Measurements from ENCODE around the gene DNM3. TPM values are rescaled to one million over a fixed set of nuclear protein-coding genes. Genes with fewer than 3 reads are reported as not detected.

DNM3 gene
- total RNA-seq, 1 experiment from 2014 or later = 0.11 TPM

- intact Hi-C loops (cut with micrococcal nuclease; ENCODE audit: unreplicated experiment) = loop anchor here (5.0 kb wide), 1 partner anchor 131 kb away; no protein-coding TSS in a partner anchor
- TF ChIP-seq CTCF (IDR thresholded peaks at IDR 0.05; ENCODE audit: insufficient read depth in 1 of 2, low read depth in 1 of 2, low read length in 1 of 2, severe bottlenecking in 1 of 2, unreplicated experiment in 1 of 2) = no peak
- H3K9me3 ChIP-seq = no peaks in the 10 kb centered on the region
- H3K27me3 ChIP-seq (replicated peaks; ENCODE audit: control insufficient read depth, insufficient read depth, low read length) = no peaks in the 10 kb centered on the region
- no TSS peak for BruUV-seq (replicated peaks)
- ChIA-PET POLR2A (no interaction called here), CTCF (interaction anchor here (1.8 kb wide), 1 partner anchor 396 kb away, joined by 9 read pairs; no protein-coding TSS in a partner anchor)
- DNase-seq = no peak
- Mint-ChIP-seq H3K4me1 (ENCODE audit: low read depth, unreplicated experiment) (peaks cover 28% of the 10 kb centered on the region), H3K36me3 (ENCODE audit: insufficient read depth, unreplicated experiment) (peaks cover 5% of the 10 kb centered on the region), H3K9me3 (ENCODE audit: unreplicated experiment) (no peaks in the 10 kb centered on the region), H3K27me3 (ENCODE audit: insufficient read depth, unreplicated experiment) (no peaks in the 10 kb centered on the region), H3K27ac (ENCODE audit: unreplicated experiment) (no peak overlapping the region), H3K4me3 (ENCODE audit: unreplicated experiment) (no peak overlapping the region)
- no peaks in the 10 kb centered on the region for H3K36me3 ChIP-seq (ENCODE audit: control insufficient read depth, insufficient read depth, low read length)
- no peak overlapping the region for H3K4me3 ChIP-seq (ENCODE audit: low read depth, low read length)
- peaks cover 15% of the 10 kb centered on the region for H3K4me1 ChIP-seq
These were observed 556.9 kb downstream of the DNM3 start for GRCh38 chr1:172398193-172398592.

DNA sequence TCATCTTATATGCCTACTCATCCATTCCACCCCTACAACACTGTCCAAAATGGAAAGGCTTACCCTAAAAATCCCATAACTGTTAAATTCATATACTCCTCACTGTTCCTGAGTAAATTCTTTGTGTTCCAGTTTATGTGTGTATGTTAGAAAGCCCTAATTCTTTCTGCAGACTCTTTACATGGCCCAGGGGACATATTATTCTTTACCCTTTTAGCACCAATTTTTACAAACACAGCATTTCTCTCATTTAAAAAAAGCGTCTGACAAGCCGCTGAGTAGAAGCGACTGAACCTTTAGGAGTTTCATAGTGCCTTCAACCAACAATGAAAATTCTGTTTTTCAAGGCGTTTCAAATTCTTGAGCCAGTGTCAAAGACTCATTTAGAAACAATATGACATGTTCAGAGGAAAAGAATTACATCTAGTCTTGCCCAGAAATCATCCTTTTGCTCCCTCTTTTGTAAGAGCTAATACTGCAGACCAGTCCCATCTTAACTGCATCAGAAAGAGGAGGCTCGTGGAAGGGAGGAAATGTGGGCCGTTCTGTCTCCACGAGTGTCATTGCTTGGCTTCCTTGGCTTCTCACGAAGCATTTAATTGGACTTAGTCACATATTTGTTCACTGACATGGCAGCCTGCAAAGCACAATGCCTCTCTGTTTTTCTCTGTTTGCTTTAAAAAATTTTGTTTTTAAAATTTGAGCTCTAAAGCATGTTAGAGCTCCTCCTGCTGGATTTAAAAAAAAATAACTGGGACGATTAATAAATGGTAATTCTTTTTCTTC is 557.9 kb downstream of the DNM3 start:
- peak; percentile 45 to 47 for DNase-seq
- BruUV-seq (replicated peaks) = no TSS peak
- ChIA-PET CTCF (interaction anchor here (0.7 to 1.8 kb wide), 4 partner anchors 179 to 414 kb away, joined by 3 to 9 read pairs (median 4); no protein-coding TSS in a partner anchor), POLR2A (no interaction called here)
- TF ChIP-seq CTCF (IDR thresholded peaks at IDR 0.05; ENCODE audit: insufficient read depth in 1 of 2, low read depth in 1 of 2, low read length in 1 of 2, severe bottlenecking in 1 of 2, unreplicated experiment in 1 of 2) = peak; percentile 47 to 51
- H3K36me3 Mint-ChIP-seq (ENCODE audit: insufficient read depth, unreplicated experiment) = peaks cover 1% of the 10 kb centered on the region
- intact Hi-C loops (cut with micrococcal nuclease; ENCODE audit: unreplicated experiment) = loop anchor here (1.0 to 5.0 kb wide), 6 partner anchors 39 to 397 kb away; no protein-coding TSS in a partner anchor
- peaks cover 26% of the 10 kb centered on the region for H3K4me1 Mint-ChIP-seq (ENCODE audit: low read depth, unreplicated experiment)
- Histone ChIP-seq H3K4me3 (ENCODE audit: low read depth, low read length) (no peak overlapping the region), H3K4me1 (peaks cover 15% of the 10 kb centered on the region), H3K27me3 (replicated peaks; ENCODE audit: control insufficient read depth, insufficient read depth, low read length) (no peaks in the 10 kb centered on the region), H3K9me3 (no peaks in the 10 kb centered on the region), H3K36me3 (ENCODE audit: control insufficient read depth, insufficient read depth, low read length) (no peaks in the 10 kb centered on the region)
- no peaks in the 10 kb centered on the region for H3K27me3 Mint-ChIP-seq (ENCODE audit: insufficient read depth, unreplicated experiment)
- H3K4me3 Mint-ChIP-seq (ENCODE audit: unreplicated experiment) = no peak overlapping the region
- no peaks in the 10 kb centered on the region for H3K9me3 Mint-ChIP-seq (ENCODE audit: unreplicated experiment)
- H3K27ac Mint-ChIP-seq (ENCODE audit: unreplicated experiment) = peak overlapping the region; percentile 15

GRCh38 chr1:172399756-172400721 is 558.7 kb downstream of the DNM3 start:
- Mint-ChIP-seq H3K4me3 (ENCODE audit: unreplicated experiment) (no peak overlapping the region), H3K9me3 (ENCODE audit: unreplicated experiment) (no peaks in the 10 kb centered on the region), H3K27ac (ENCODE audit: unreplicated experiment) (peak overlapping the region; percentile 20), H3K27me3 (ENCODE audit: insufficient read depth, unreplicated experiment) (no peaks in the 10 kb centered on the region), H3K4me1 (ENCODE audit: low read depth, unreplicated experiment) (peaks cover 20% of the 10 kb centered on the region), H3K36me3 (ENCODE audit: insufficient read depth, unreplicated experiment) (no peaks in the 10 kb centered on the region)
- Histone ChIP-seq H3K27me3 (replicated peaks; ENCODE audit: control insufficient read depth, insufficient read depth, low read length) (no peaks in the 10 kb centered on the region), H3K4me3 (ENCODE audit: low read depth, low read length) (no peak overlapping the region), H3K9me3 (no peaks in the 10 kb centered on the region), H3K36me3 (ENCODE audit: control insufficient read depth, insufficient read depth, low read length) (no peaks in the 10 kb centered on the region), H3K4me1 (peaks cover 15% of the 10 kb centered on the region)
- ChIA-PET CTCF (interaction anchor here (0.7 to 1.8 kb wide), 4 partner anchors 180 to 415 kb away, joined by 3 to 9 read pairs (median 4); no protein-coding TSS in a partner anchor), POLR2A (no interaction called here)
- intact Hi-C loops (cut with micrococcal nuclease; ENCODE audit: unreplicated experiment) = loop anchor here (1.0 to 5.0 kb wide), 6 partner anchors 40 to 398 kb away; no protein-coding TSS in a partner anchor
- BruUV-seq (replicated peaks) = no TSS peak
- TF ChIP-seq CTCF (IDR thresholded peaks at IDR 0.05; ENCODE audit: insufficient read depth in 1 of 2, low read depth in 1 of 2, low read length in 1 of 2, severe bottlenecking in 1 of 2, unreplicated experiment in 1 of 2) = peak in 1 of 2 experiments; percentile 27
- DNase-seq = no peak

All from Caco-2 (cell line).